ENCODE data around the gene GRPEL1. TPM values are rescaled to one million over a fixed set of nuclear protein-coding genes. Genes with fewer than 3 reads are reported as not detected.

Gene GRPEL1
- total and polyA plus RNA-seq, 2 of the 8 experiments (the other 6 are each of a cell fraction or from before 2014, with no cell fraction given) = 13.5 to 39.9 TPM

GRCh38 chr4:7077371-7077770, 9.5 kb upstream of the GRPEL1 start:
- no peaks in the 10 kb centered on the region for H3K79me1 ChIP-seq (ENCODE audit: low read depth, low read length)
- no peaks in the 10 kb centered on the region for H3K36me3 ChIP-seq (ENCODE audit: control insufficient read depth in 2 of 4, insufficient read depth in 4 of 4, low read length in 3 of 4)
- no peak overlapping the region for H2BK15ac ChIP-seq (ENCODE audit: low read length)
- no peaks in the 10 kb centered on the region for H4K20me1 ChIP-seq (replicated peaks in 1 of 2; ENCODE audit: control insufficient read depth in 1 of 2, insufficient read depth in 2 of 2, low read length in 2 of 2)
- ChIA-PET CTCF (ENCODE audit: partially characterized antibody) (interaction anchor here (0.6 to 1.8 kb wide), 3 partner anchors 9 to 24 kb away, joined by 3 to 4 read pairs (median 3); no protein-coding TSS in a partner anchor), POLR2A (ENCODE audit: partially characterized antibody) (interaction anchor here (1.1 kb wide), 2 partner anchors 10 to 13 kb away, joined by 3 read pairs; partner anchors contain the start of gene GRPEL1)
- H2BK120ac ChIP-seq (replicated peaks; ENCODE audit: low read depth, low read length) = no peak overlapping the region
- H2BK20ac ChIP-seq (ENCODE audit: low read length) = no peak overlapping the region
- H2AFZ ChIP-seq (ENCODE audit: low read length) = no peak overlapping the region
- no peak overlapping the region for H4K8ac ChIP-seq (ENCODE audit: extremely low read depth, insufficient read depth, low read length)
- 86% methylated on average over 12 of the region's 12 CpGs; no CpG with 5 or more reads in 1 of the 2 experiments for WGBS, 2 experiments (ENCODE audit: extremely low coverage in 1 of 2, insufficient coverage in 1 of 2, insufficient read length in 1 of 2, insufficient replicate concordance in 2 of 2, low coverage in 1 of 2, low lambda C conversion rate in 2 of 2, missing lambda C conversion rate in 1 of 2)
- no peak overlapping the region for H2BK12ac ChIP-seq (ENCODE audit: low read depth, low read length)
- 0 out of 7 replicates have a peak, but pooled peaks cover 0 to 2% (median 0%) of the 10 kb centered on the region in 4 experiments for H3K4me1 ChIP-seq (replicated peaks in 1 of 4; ENCODE audit: control insufficient read depth in 3 of 4, insufficient read depth in 4 of 4, low read length in 3 of 4)
- H3K56ac ChIP-seq (replicated peaks; ENCODE audit: insufficient read length, low read depth, low read length) = no peak overlapping the region
- H3K4me3 ChIP-seq (ENCODE audit: extremely low read depth in 1 of 4, insufficient read depth in 2 of 4, low read depth in 3 of 4, low read length in 4 of 4) = no peak overlapping the region
- H3K9ac ChIP-seq (replicated peaks in 1 of 4; ENCODE audit: extremely low read depth in 1 of 4, low read depth in 3 of 4, low read length in 3 of 4) = no peak overlapping the region
- H3K27me3 ChIP-seq (replicated peaks in 1 of 4; ENCODE audit: control insufficient read depth in 3 of 4, extremely low read depth in 1 of 4, insufficient read depth in 3 of 4, low read length in 3 of 4) = no peaks in the 10 kb centered on the region; a peak in 1 of 7 replicates
- no peak for TF ChIP-seq GTF2F1 (IDR thresholded peaks at IDR 0.05; ENCODE audit: borderline replicate concordance, low read depth, low read length)
- no peak for TF ChIP-seq CHD1 (IDR thresholded peaks at IDR 0.05; ENCODE audit: low read depth, low read length)
- no peak for TF ChIP-seq HDAC2 (IDR thresholded peaks at IDR 0.05; ENCODE audit: borderline replicate concordance in 1 of 2, low read depth in 2 of 2, low read length in 2 of 2)
- TF ChIP-seq CEBPB (IDR thresholded peaks at IDR 0.05; ENCODE audit: low read depth, low read length) = no peak
- no peak for TF ChIP-seq SUZ12 (IDR thresholded peaks at IDR 0.05; ENCODE audit: low read length)
- TF ChIP-seq MAFK (IDR thresholded peaks at IDR 0.05; ENCODE audit: low read depth, low read length) = no peak
- no peak for TF ChIP-seq CHD2 (IDR thresholded peaks at IDR 0.05; ENCODE audit: low read length)
- TF ChIP-seq NANOG (IDR thresholded peaks at IDR 0.05; ENCODE audit: insufficient read depth, low read depth, low read length, poor library complexity, severe bottlenecking) = no peak
- TF ChIP-seq JUN (IDR thresholded peaks at IDR 0.05; ENCODE audit: low read depth, low read length) = no peak
- no peak for TF ChIP-seq POU5F1 (IDR thresholded peaks at IDR 0.05; ENCODE audit: low read depth, low read length)
- no peak for TF ChIP-seq TEAD4 (IDR thresholded peaks at IDR 0.05; ENCODE audit: low read depth, low read length)
- H3K79me2 ChIP-seq (ENCODE audit: control insufficient read depth in 1 of 2, insufficient read depth in 2 of 2, low read length in 2 of 2) = no peaks in the 10 kb centered on the region
- no peaks in the 10 kb centered on the region for H3K9me3 ChIP-seq (ENCODE audit: insufficient read depth in 2 of 2, low read depth in 1 of 2, low read length in 1 of 2)
- H4K5ac ChIP-seq (ENCODE audit: insufficient read length, low read depth, low read length) = no peak overlapping the region
- H3K27ac ChIP-seq (ENCODE audit: low read depth, low read length) = no peak overlapping the region
- no peak overlapping the region for H3K14ac ChIP-seq (ENCODE audit: insufficient read length)
- H2BK5ac ChIP-seq (ENCODE audit: low read depth, low read length) = no peak overlapping the region
- no peak for FAIRE-seq
- no peak overlapping the region for H2AK5ac ChIP-seq (ENCODE audit: low read depth, low read length)
- H3K18ac ChIP-seq (ENCODE audit: extremely low read depth, low read length) = no peak overlapping the region
- H3K4me2 ChIP-seq (ENCODE audit: insufficient read depth in 1 of 2, low read depth in 2 of 2, low read length in 2 of 2) = no peak overlapping the region
- no peak overlapping the region for H3K4ac ChIP-seq (replicated peaks; ENCODE audit: insufficient read length, low read depth, low read length)
- H4K91ac ChIP-seq (replicated peaks; ENCODE audit: insufficient read length, low read length) = no peak overlapping the region
- no peak for DNase-seq (ENCODE audit: low read depth in 1 of 2, low spot score in 2 of 2)
- H3K23ac ChIP-seq (ENCODE audit: insufficient read length) = no peak overlapping the region
- H3K23me2 ChIP-seq (ENCODE audit: low read depth, low read length) = no peaks in the 10 kb centered on the region
